SK-N-MC (cell line): Measurements from ENCODE around the gene BMPR1B.

Source experiments
- EZH2 ChIP-seq: fragments of 200-600 bp; sonication (generic); IDR thresholded peaks from one replicate; pipeline ENCODE4 v1.6.1; 2017; ENCODE audit warnings: antibody characterized with exemption
- FOXP2 ChIP-seq: optimal IDR thresholded peaks from 2 replicates; pipeline ENCODE3; 2011; ENCODE audit warnings: mild to moderate bottlenecking, moderate library complexity; ENCODE audit not compliant: insufficient read depth; ENCODE audit errors: extremely low read length, control extremely low read depth
- POLR2AphosphoS5 ChIP-seq: IDR thresholded peaks from 2 replicates; pipeline ENCODE4 v1.6.1; 2012; ENCODE audit warnings: mild to moderate bottlenecking, low read depth, low read length, borderline replicate concordance

DNA sequence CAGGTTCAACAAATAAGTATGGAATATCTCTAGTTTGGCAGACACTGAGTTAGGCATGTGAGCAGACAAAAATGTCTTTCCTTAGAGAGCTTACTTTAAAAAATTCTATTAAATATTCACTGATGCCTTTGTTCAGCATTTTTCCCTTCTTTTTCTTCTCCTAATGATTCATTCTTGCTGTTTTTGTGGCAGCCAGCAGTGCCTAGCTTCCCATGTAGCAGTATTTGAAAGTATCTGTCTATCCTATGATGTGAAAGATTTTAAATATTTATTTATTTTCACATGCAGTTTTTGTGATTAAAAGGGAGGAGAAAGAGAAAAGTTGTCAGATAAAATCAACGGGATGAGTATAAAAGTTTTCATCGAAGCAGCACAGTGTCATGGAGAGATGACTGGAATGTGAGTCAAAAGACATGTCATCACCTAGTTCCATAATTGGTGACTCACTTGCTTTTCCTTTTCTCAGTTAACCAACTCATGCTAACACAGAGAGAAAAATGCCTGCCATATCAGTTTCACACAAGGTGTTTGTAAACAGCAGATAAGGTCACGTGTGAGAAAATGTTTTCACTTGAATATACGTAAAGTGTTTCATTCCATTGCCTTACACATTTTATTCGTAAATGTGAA, 69.8 kb downstream of the BMPR1B start:
- TF ChIP-seq POLR2AphosphoS5: no peak
- no peak for TF ChIP-seq EZH2
- TF ChIP-seq FOXP2: no peak
